Heart left ventricle (tissue), 13 donors: ENCODE results near the gene PRKCG.

Experiments
- POLR2A ChIP-seq, 2 donors: fragments of 450-650 bp; IDR thresholded peaks; one replicate each; pipeline ENCODE4 v1.6.1; 2017; ENCODE audit warnings: antibody characterized with exemption in 2 of 2, mild to moderate bottlenecking in 2 of 2, moderate library complexity in 2 of 2
- TF ChIP-seq, protein P1 (sequence below), 12 donors: fragments of 200-600 bp; sonication (generic) in 4 of 12; IDR thresholded peaks; one replicate each; pipeline versions ENCODE4 v1.5.0 to v1.8.0; 2018 to 2022; ENCODE audit warnings: antibody characterized with exemption in 12 of 12, mild to moderate bottlenecking in 5 of 12
- donor health status: ischemic (EF 13 %, LVEDD 7.1; RV severe dilation, severe dysfunction).
- donor health status: DM: no; HTN: yes; CAD: no.
- donor health status: DM: no; HTN: no; CAD: no.
- donor health status: ischemic (EF 25% LVEDD 6.9; RV normal size, moderate dysfunction).
- donor health status: ischemic (EF 25% LVEDD 5.7; RV mildly dilated, moderate dysfunction).
- donor health status: ischemic (EF 35%, LVEDD 5.7; RV mildly dilated, moderate dysfunction).
- donor health status: nonischemic (EF 11% LVEDD 7.7; RV severe dilation, severe dysfunction).
- donor health status: DM: yes; HTN: yes; CAD: no.
- donor health status: PGD.
- donor health status: ischemic (EF 29% LVEDD 5.4; RV normal size, mild dysfunction).
- donor health status: nonischemic (EF 23%, LVEDD 6.1; RV moderate dilation, normal function).

GRCh38 chr19:53883231-53883661, 1.2 kb downstream of the PRKCG start:
- TF ChIP-seq, protein P1, sequence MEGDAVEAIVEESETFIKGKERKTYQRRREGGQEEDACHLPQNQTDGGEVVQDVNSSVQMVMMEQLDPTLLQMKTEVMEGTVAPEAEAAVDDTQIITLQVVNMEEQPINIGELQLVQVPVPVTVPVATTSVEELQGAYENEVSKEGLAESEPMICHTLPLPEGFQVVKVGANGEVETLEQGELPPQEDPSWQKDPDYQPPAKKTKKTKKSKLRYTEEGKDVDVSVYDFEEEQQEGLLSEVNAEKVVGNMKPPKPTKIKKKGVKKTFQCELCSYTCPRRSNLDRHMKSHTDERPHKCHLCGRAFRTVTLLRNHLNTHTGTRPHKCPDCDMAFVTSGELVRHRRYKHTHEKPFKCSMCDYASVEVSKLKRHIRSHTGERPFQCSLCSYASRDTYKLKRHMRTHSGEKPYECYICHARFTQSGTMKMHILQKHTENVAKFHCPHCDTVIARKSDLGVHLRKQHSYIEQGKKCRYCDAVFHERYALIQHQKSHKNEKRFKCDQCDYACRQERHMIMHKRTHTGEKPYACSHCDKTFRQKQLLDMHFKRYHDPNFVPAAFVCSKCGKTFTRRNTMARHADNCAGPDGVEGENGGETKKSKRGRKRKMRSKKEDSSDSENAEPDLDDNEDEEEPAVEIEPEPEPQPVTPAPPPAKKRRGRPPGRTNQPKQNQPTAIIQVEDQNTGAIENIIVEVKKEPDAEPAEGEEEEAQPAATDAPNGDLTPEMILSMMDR (IDR thresholded peaks at IDR 0.05), result no peak
- no peak for TF ChIP-seq POLR2A (IDR thresholded peaks at IDR 0.05)
